ENCODE data around the gene POR.

GRCh38 chr7:75921479-75921878 lies 6.5 kb downstream of the POR start:
- TF ChIP-seq CTCF (IDR thresholded peaks at IDR 0.05), result no peak
- TF ChIP-seq POLR2A (IDR thresholded peaks at IDR 0.05), result no peak

All from adrenal gland (tissue), 5 donors.